K562 (cell line): ENCODE results near the gene PSPH. TPM values are rescaled to one million over a fixed set of nuclear protein-coding genes. Genes with fewer than 3 reads are reported as not detected.

Source experiments
- ELF1 ChIP-seq: fragments of 200-800 bp; sonication (Bioruptor generic); IDR thresholded peaks from 2 replicates; pipeline ENCODE4 v1.6.1; 2016; ENCODE audit warnings: missing genetic modification characterization, missing compliant biosample characterization
- ESRRA ChIP-seq: fragments of 450-650 bp; IDR thresholded peaks from 2 replicates; pipeline ENCODE4 v1.6.1; 2014; ENCODE audit warnings: low read depth, mild to moderate bottlenecking, moderate library complexity, borderline replicate concordance
- ETV5 ChIP-seq: sonication (generic); formaldehyde crosslinking; IDR thresholded peaks from 2 replicates; pipeline ENCODE4 v1.4.0; 2020; ENCODE audit warnings: low read depth, mild to moderate bottlenecking, missing genetic modification reagents
- MEIS2 ChIP-seq: fragments of 450-650 bp; IDR thresholded peaks from 2 replicates; pipeline ENCODE4 v1.6.1; 2014; ENCODE audit warnings: mild to moderate bottlenecking; ENCODE audit not compliant: partially characterized antibody
- MTA3 ChIP-seq: fragments of 450-650 bp; formaldehyde crosslinking; IDR thresholded peaks from 2 replicates; pipeline ENCODE4 v1.6.1; 2017; ENCODE audit warnings: mild to moderate bottlenecking, borderline replicate concordance
- MYNN ChIP-seq, 2 experiments: sonication (generic); formaldehyde crosslinking in 1 of 2; IDR thresholded peaks; 2 replicates each; pipeline versions ENCODE4 v1.5.0 to v1.6.1; 2016 to 2020; ENCODE audit warnings: antibody characterized with exemption in 1 of 2, missing genetic modification reagents in 1 of 2
- SETDB1 ChIP-seq: IDR thresholded peaks from one replicate; pipeline ENCODE4 v1.6.1; 2012; ENCODE audit warnings: low read length, control low read depth, inconsistent platforms
- TAF15 ChIP-seq: fragments of 200-400 bp; formaldehyde crosslinking; IDR thresholded peaks from 2 replicates; pipeline ENCODE4 v1.6.1; 2017; ENCODE audit warnings: mild to moderate bottlenecking, low read depth, low read length, moderate library complexity
- TCF7L2 ChIP-seq: fragments of 150-350 bp; IDR thresholded peaks from 2 replicates; pipeline ENCODE4 v1.6.1; 2016; ENCODE audit warnings: low read depth, mild to moderate bottlenecking, low read length, moderate library complexity
- polyA plus RNA-seq, 8 experiments: library from polyadenylated mRNA; depleted of rRNA in 4 of 8; stranded (reverse) in 5 of 8; unstranded in 3 of 8; fragments of >200 nt; fragmentation: Nextera tagmentation in 2 of 8; fragmentation: Illumina TruSeq in 1 of 8; extraction: Ambion mirVana in 2 of 8; extraction: Trizol in 1 of 8; gene quantifications; 2 replicates each; pipeline versions ENCODE4 v1.2.1 to v1.2.3, GENCODE V29; 2011 to 2014; ENCODE audit warnings: inconsistent platforms in 1 of 8, missing spikeins in 1 of 8
- total RNA-seq, 7 experiments: library from RNA; depleted of rRNA in 6 of 7; stranded (reverse); fragments of >200 nt in 6 of 7; fragmentation: Illumina TruSeq in 2 of 7; extraction: Trizol in 2 of 7; gene quantifications; 2 replicates each; pipeline versions ENCODE4 v1.2.1 to v1.2.3, GENCODE V29; 2011 to 2021; ENCODE audit warnings: low replicate concordance in 1 of 7
- TF ChIP-seq, protein P1 (sequence below): fragments of 450-650 bp; formaldehyde crosslinking; IDR thresholded peaks from 2 replicates; pipeline ENCODE4 v1.4.0; 2022; ENCODE audit warnings: mild to moderate bottlenecking, moderate library complexity
- TF ChIP-seq, protein P2 (sequence below): fragments of 450-650 bp; IDR thresholded peaks from 2 replicates; pipeline ENCODE4 v1.6.1; 2018; ENCODE audit not compliant: partially characterized antibody

PSPH gene
- total and polyA plus RNA-seq, 9 of the 15 experiments (the other 6 are each of a cell fraction or from before 2014, with no cell fraction given): 6.3 to 46.8 (median 20.2) TPM

DNA sequence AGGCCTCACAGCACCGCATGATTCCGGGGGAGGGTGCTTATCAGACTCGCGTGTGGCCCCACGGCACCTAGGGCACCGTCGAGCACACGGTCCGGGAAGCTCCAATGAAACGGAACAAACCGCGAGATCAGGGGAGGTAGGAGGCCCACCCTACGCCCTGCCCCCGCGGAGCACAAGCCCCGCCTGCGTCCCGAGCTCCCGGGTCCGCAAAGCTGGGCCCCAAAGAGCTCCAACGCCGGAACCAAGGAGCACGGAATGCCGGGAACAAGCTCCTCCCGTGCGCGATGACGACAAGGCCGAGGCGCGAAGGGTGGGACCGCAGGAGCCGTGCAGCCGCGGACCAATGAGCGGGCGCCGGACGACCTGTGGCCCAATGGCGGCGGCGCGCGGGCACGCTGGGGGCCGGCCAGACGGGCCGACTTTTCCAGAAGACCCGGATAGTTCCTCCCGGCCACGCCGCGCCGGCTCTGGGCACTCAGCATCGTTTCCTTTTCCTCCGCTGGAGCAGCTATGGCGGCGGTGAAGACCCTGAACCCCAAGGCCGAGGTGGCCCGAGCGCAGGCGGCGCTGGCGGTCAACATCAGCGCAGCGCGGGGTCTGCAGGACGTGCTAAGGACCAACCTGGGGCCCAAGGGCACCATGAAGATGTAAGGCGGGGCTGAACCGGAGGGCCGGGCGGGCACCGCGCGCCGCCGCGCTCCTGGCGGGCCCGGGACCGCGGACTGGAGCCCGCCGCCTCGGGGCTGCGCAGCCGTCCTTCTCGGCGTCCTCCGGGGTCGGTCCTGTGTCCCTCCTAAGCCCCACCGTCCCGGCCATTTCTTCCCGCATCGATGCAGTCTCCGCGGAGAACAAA lies at the start of gene PSPH, which contains the start of gene CCT6A (continued):
- no peak for TF ChIP-seq MEIS2
- TF ChIP-seq MTA3: peak; percentile 83; the same call in 1 of the 2 replicates
- no peak for TF ChIP-seq TCF7L2
- TF ChIP-seq ETV5 (CRISPR knock-in tag): peak; percentile 86
- 0 out of 2 replicates have a peak, but pooled peaks have one; percentile 11 for TF ChIP-seq MYNN (IDR thresholded peaks at IDR 0.05)
- no peak for TF ChIP-seq MYNN (CRISPR knock-in tag; IDR thresholded peaks at IDR 0.05)
- no peak for TF ChIP-seq SETDB1
- peak; percentile 62; the same call in 1 of the 2 replicates for TF ChIP-seq ELF1 (tag)
- TF ChIP-seq, protein P1, sequence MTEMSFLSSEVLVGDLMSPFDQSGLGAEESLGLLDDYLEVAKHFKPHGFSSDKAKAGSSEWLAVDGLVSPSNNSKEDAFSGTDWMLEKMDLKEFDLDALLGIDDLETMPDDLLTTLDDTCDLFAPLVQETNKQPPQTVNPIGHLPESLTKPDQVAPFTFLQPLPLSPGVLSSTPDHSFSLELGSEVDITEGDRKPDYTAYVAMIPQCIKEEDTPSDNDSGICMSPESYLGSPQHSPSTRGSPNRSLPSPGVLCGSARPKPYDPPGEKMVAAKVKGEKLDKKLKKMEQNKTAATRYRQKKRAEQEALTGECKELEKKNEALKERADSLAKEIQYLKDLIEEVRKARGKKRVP (CRISPR knock-in tag): no peak
- no peak; the same call in 1 of the 2 replicates for TF ChIP-seq ESRRA
- TF ChIP-seq, protein P2, sequence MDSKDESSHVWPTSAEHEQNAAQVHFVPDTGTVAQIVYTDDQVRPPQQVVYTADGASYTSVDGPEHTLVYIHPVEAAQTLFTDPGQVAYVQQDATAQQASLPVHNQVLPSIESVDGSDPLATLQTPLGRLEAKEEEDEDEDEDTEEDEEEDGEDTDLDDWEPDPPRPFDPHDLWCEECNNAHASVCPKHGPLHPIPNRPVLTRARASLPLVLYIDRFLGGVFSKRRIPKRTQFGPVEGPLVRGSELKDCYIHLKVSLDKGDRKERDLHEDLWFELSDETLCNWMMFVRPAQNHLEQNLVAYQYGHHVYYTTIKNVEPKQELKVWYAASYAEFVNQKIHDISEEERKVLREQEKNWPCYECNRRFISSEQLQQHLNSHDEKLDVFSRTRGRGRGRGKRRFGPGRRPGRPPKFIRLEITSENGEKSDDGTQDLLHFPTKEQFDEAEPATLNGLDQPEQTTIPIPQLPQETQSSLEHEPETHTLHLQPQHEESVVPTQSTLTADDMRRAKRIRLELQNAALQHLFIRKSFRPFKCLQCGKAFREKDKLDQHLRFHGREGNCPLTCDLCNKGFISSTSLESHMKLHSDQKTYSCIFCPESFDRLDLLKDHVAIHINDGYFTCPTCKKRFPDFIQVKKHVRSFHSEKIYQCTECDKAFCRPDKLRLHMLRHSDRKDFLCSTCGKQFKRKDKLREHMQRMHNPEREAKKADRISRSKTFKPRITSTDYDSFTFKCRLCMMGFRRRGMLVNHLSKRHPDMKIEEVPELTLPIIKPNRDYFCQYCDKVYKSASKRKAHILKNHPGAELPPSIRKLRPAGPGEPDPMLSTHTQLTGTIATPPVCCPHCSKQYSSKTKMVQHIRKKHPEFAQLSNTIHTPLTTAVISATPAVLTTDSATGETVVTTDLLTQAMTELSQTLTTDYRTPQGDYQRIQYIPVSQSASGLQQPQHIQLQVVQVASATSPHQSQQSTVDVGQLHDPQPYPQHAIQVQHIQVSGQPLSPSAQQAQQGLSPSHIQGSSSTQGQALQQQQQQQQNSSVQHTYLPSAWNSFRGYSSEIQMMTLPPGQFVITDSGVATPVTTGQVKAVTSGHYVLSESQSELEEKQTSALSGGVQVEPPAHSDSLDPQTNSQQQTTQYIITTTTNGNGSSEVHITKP: peak; percentile 46
- TF ChIP-seq TAF15: no peak
